WTC11 (cell line): ENCODE results near the gene RFK. TPM values are rescaled to one million over a fixed set of nuclear protein-coding genes. Genes with fewer than 3 reads are reported as not detected.

Experiments
- ATAC-seq: fragments of 200-7000 bp; cut with Tn5 transposase; 2 replicates; pipeline ENCODE4 v1.10.0; 2021; ENCODE audit warnings: mild to moderate bottlenecking, moderate library complexity
- CTCF ChIA-PET: fragments of 300-600 bp; sonication (Branson Sonifier 250); formaldehyde crosslinking; loops from one replicate; lab custom pipeline; 2021; ENCODE audit warnings: antibody characterized with exemption; lab: Charles Lee
- POLR2A ChIA-PET: fragments of 350-600 bp; sonication (Branson Sonifier 250); formaldehyde crosslinking; loops from one replicate; lab custom pipeline; 2021; ENCODE audit warnings: antibody characterized with exemption; lab: Charles Lee
- DNase-seq: peaks from one replicate; pipeline ENCODE4 v3.0.0; 2021; ENCODE audit warnings: low spot score
- H3K27ac Mint-ChIP-seq: 2 replicates; pipeline ENCODE4 v1.8.0; 2021; ENCODE audit warnings: mixed read lengths
- H3K27me3 Mint-ChIP-seq: 2 replicates; pipeline ENCODE4 v1.8.0; 2021; ENCODE audit warnings: low read depth, mild to moderate bottlenecking, moderate library complexity, mixed read lengths
- H3K36me3 Mint-ChIP-seq: 2 replicates; pipeline ENCODE4 v1.8.0; 2021; ENCODE audit warnings: mixed read lengths
- H3K4me1 Mint-ChIP-seq: 2 replicates; pipeline ENCODE4 v1.8.0; 2022; ENCODE audit warnings: mixed read lengths
- H3K4me3 Mint-ChIP-seq: 2 replicates; pipeline ENCODE4 v1.8.0; 2021; ENCODE audit warnings: mild to moderate bottlenecking, moderate library complexity, mixed read lengths
- H3K9me3 Mint-ChIP-seq: 2 replicates; pipeline ENCODE4 v1.8.0; 2021; ENCODE audit warnings: mixed read lengths
- CDX4 ChIP-seq: fragments of 250-450 bp; sonication (Bioruptor Pico); IDR thresholded peaks from 2 replicates; pipeline ENCODE4 v1.9.0; 2021; ENCODE audit warnings: moderate library complexity, mild to moderate bottlenecking, inconsistent platforms, borderline replicate concordance
- CREM ChIP-seq: sonication (generic); formaldehyde crosslinking; IDR thresholded peaks from 2 replicates; pipeline ENCODE4 v1.8.1; 2022; ENCODE audit warnings: mild to moderate bottlenecking, missing genetic modification reagents, moderate library complexity
- ESRRA ChIP-seq: sonication (generic); formaldehyde crosslinking; IDR thresholded peaks from 2 replicates; pipeline ENCODE4 v1.8.1; 2022; ENCODE audit warnings: mild to moderate bottlenecking, missing genetic modification reagents, borderline replicate concordance
- HMGA2 ChIP-seq: fragments of 250-450 bp; sonication (Bioruptor Pico); IDR thresholded peaks from 2 replicates; pipeline ENCODE4 v1.4.0; 2021; ENCODE audit warnings: mild to moderate bottlenecking, moderate library complexity
- JAZF1 ChIP-seq: fragments of 250-450 bp; sonication (Bioruptor Pico); IDR thresholded peaks from 2 replicates; pipeline ENCODE4 v1.9.0; 2021; ENCODE audit warnings: moderate library complexity, mild to moderate bottlenecking, inconsistent platforms
- MXD4 ChIP-seq: fragments of 250-450 bp; sonication (Bioruptor Pico); IDR thresholded peaks from 2 replicates; pipeline ENCODE4 v1.8.0; 2021; ENCODE audit warnings: mild to moderate bottlenecking, moderate library complexity, borderline replicate concordance
- NR2C2 ChIP-seq: sonication (generic); formaldehyde crosslinking; IDR thresholded peaks from 2 replicates; pipeline ENCODE4 v1.8.0; 2022; ENCODE audit warnings: mild to moderate bottlenecking, missing genetic modification reagents
- TCF7 ChIP-seq: sonication (generic); formaldehyde crosslinking; IDR thresholded peaks from 2 replicates; pipeline ENCODE4 v1.8.0; 2022; ENCODE audit warnings: mild to moderate bottlenecking, low read depth, missing genetic modification reagents, moderate library complexity
- ZBTB43 ChIP-seq: sonication (generic); formaldehyde crosslinking; IDR thresholded peaks from 2 replicates; pipeline ENCODE4 v1.8.1; 2023; ENCODE audit warnings: mild to moderate bottlenecking, missing genetic modification reagents
- ZNF121 ChIP-seq: sonication (generic); formaldehyde crosslinking; IDR thresholded peaks from 2 replicates; pipeline ENCODE4 v1.8.0; 2023; ENCODE audit warnings: missing genetic modification reagents
- ZNF138 ChIP-seq: sonication (generic); formaldehyde crosslinking; conservative IDR thresholded peaks from 2 replicates; pipeline ENCODE4 v1.8.1; 2022; ENCODE audit warnings: mild to moderate bottlenecking, moderate library complexity, missing genetic modification reagents
- ZNF281 ChIP-seq: sonication (generic); formaldehyde crosslinking; IDR thresholded peaks from 2 replicates; pipeline ENCODE4 v1.8.0; 2023; ENCODE audit warnings: mild to moderate bottlenecking, missing genetic modification reagents
- ZNF317 ChIP-seq: sonication (generic); formaldehyde crosslinking; IDR thresholded peaks from 2 replicates; pipeline ENCODE4 v1.8.1; 2023; ENCODE audit warnings: low read depth, mild to moderate bottlenecking, moderate library complexity, missing genetic modification reagents, borderline replicate concordance
- ZNF423 ChIP-seq: fragments of 250-450 bp; sonication (Bioruptor Pico); IDR thresholded peaks from 2 replicates; pipeline ENCODE4 v2.1.2; 2022; ENCODE audit warnings: mild to moderate bottlenecking, moderate library complexity
- ZNF671 ChIP-seq: fragments of 250-450 bp; sonication (Bioruptor Pico); IDR thresholded peaks from 2 replicates; pipeline ENCODE4 v1.8.0; 2021; ENCODE audit warnings: mild to moderate bottlenecking
- total RNA-seq: library from RNA; stranded (reverse); gene quantifications from 3 replicates; pipeline ENCODE4 v1.2.3, GENCODE V29; 2021
- TF ChIP-seq, protein P1 (sequence below): sonication (generic); formaldehyde crosslinking; IDR thresholded peaks from 2 replicates; pipeline ENCODE4 v1.8.0; 2022; ENCODE audit warnings: missing genetic modification reagents
- TF ChIP-seq, protein P2 (sequence below): fragments of 250-450 bp; sonication (Bioruptor Pico); IDR thresholded peaks from 2 replicates; pipeline ENCODE4 v1.9.0; 2021; ENCODE audit warnings: mild to moderate bottlenecking
- TF ChIP-seq, protein P3 (sequence below): sonication (generic); formaldehyde crosslinking; IDR thresholded peaks from 2 replicates; pipeline ENCODE4 v1.8.0; 2022; ENCODE audit warnings: mild to moderate bottlenecking, missing genetic modification reagents
- TF ChIP-seq, protein P4 (sequence below): sonication (generic); formaldehyde crosslinking; IDR thresholded peaks from 2 replicates; pipeline ENCODE4 v1.8.1; 2023; ENCODE audit warnings: mild to moderate bottlenecking, missing genetic modification reagents, moderate library complexity
- TF ChIP-seq, protein P5 (sequence below): sonication (generic); formaldehyde crosslinking; IDR thresholded peaks from 2 replicates; pipeline ENCODE4 v1.8.0; 2022; ENCODE audit warnings: mild to moderate bottlenecking, missing genetic modification reagents

RFK gene
- total RNA-seq, 1 experiment from 2014 or later: 14.9 TPM

GRCh38 chr9:76431601-76432000, 37.4 kb upstream of the RFK start:
- CTCF ChIA-PET: no interaction called here
- no peaks in the 10 kb centered on the region; the same call in 1 of the 2 replicates for H3K27me3 Mint-ChIP-seq
- peak; percentile 33 for DNase-seq
- POLR2A ChIA-PET: no interaction called here
- no peak overlapping the region for H3K4me3 Mint-ChIP-seq
- TF ChIP-seq ZNF317 (CRISPR knock-in tag) (no peak), NR2C2 (CRISPR knock-in tag) (no peak), CREM (CRISPR knock-in tag) (no peak), ZNF671 (no peak), ZBTB43 (CRISPR knock-in tag) (no peak), JAZF1 (CRISPR knock-in tag) (no peak), MXD4 (CRISPR knock-in tag) (no peak), ZNF138 (CRISPR knock-in tag) (no peak), ESRRA (no peak)
- TF ChIP-seq, protein P1, sequence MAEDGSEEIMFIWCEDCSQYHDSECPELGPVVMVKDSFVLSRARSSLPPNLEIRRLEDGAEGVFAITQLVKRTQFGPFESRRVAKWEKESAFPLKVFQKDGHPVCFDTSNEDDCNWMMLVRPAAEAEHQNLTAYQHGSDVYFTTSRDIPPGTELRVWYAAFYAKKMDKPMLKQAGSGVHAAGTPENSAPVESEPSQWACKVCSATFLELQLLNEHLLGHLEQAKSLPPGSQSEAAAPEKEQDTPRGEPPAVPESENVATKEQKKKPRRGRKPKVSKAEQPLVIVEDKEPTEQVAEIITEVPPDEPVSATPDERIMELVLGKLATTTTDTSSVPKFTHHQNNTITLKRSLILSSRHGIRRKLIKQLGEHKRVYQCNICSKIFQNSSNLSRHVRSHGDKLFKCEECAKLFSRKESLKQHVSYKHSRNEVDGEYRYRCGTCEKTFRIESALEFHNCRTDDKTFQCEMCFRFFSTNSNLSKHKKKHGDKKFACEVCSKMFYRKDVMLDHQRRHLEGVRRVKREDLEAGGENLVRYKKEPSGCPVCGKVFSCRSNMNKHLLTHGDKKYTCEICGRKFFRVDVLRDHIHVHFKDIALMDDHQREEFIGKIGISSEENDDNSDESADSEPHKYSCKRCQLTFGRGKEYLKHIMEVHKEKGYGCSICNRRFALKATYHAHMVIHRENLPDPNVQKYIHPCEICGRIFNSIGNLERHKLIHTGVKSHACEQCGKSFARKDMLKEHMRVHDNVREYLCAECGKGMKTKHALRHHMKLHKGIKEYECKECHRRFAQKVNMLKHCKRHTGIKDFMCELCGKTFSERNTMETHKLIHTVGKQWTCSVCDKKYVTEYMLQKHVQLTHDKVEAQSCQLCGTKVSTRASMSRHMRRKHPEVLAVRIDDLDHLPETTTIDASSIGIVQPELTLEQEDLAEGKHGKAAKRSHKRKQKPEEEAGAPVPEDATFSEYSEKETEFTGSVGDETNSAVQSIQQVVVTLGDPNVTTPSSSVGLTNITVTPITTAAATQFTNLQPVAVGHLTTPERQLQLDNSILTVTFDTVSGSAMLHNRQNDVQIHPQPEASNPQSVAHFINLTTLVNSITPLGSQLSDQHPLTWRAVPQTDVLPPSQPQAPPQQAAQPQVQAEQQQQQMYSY (CRISPR knock-in tag): no peak
- TF ChIP-seq, protein P2, sequence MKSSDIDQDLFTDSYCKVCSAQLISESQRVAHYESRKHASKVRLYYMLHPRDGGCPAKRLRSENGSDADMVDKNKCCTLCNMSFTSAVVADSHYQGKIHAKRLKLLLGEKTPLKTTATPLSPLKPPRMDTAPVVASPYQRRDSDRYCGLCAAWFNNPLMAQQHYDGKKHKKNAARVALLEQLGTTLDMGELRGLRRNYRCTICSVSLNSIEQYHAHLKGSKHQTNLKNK: no peak
- TF ChIP-seq, protein P3, sequence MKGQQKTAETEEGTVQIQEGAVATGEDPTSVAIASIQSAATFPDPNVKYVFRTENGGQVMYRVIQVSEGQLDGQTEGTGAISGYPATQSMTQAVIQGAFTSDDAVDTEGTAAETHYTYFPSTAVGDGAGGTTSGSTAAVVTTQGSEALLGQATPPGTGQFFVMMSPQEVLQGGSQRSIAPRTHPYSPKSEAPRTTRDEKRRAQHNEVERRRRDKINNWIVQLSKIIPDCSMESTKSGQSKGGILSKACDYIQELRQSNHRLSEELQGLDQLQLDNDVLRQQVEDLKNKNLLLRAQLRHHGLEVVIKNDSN (CRISPR knock-in tag): no peak
- TF ChIP-seq, protein P4, sequence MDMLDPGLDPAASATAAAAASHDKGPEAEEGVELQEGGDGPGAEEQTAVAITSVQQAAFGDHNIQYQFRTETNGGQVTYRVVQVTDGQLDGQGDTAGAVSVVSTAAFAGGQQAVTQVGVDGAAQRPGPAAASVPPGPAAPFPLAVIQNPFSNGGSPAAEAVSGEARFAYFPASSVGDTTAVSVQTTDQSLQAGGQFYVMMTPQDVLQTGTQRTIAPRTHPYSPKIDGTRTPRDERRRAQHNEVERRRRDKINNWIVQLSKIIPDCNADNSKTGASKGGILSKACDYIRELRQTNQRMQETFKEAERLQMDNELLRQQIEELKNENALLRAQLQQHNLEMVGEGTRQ (CRISPR knock-in tag): no peak
- TF ChIP-seq, all 79 proteins: peak for 0
- H3K27ac Mint-ChIP-seq: no peak overlapping the region
- ATAC-seq: peak; percentile 83
- no peaks in the 10 kb centered on the region for H3K36me3 Mint-ChIP-seq
- peaks cover 13% of the 10 kb centered on the region for H3K9me3 Mint-ChIP-seq
- peaks cover 17% of the 10 kb centered on the region for H3K4me1 Mint-ChIP-seq

GRCh38 chr9:76426807-76427419, 32.7 kb upstream of the RFK start:
- no peak for ATAC-seq
- Mint-ChIP-seq H3K27ac (no peak overlapping the region), H3K4me1 (peaks cover 12% of the 10 kb centered on the region), H3K36me3 (no peaks in the 10 kb centered on the region), H3K9me3 (no peaks in the 10 kb centered on the region), H3K4me3 (no peak overlapping the region), H3K27me3 (no peaks in the 10 kb centered on the region)
- no peak for TF ChIP-seq HMGA2 (CRISPR knock-in tag)
- TF ChIP-seq, protein P5, sequence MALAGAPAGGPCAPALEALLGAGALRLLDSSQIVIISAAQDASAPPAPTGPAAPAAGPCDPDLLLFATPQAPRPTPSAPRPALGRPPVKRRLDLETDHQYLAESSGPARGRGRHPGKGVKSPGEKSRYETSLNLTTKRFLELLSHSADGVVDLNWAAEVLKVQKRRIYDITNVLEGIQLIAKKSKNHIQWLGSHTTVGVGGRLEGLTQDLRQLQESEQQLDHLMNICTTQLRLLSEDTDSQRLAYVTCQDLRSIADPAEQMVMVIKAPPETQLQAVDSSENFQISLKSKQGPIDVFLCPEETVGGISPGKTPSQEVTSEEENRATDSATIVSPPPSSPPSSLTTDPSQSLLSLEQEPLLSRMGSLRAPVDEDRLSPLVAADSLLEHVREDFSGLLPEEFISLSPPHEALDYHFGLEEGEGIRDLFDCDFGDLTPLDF (CRISPR knock-in tag): no peak
- TF ChIP-seq ZNF423 (CRISPR knock-in tag): no peak
- peak; percentile 39; the same call in 1 of the 2 replicates for TF ChIP-seq ZNF121 (CRISPR knock-in tag)
- TF ChIP-seq CDX4: no peak
- TF ChIP-seq ZNF281 (CRISPR knock-in tag): no peak
- no peak for TF ChIP-seq TCF7 (CRISPR knock-in tag)
- POLR2A ChIA-PET: no interaction called here
- DNase-seq: no peak
- CTCF ChIA-PET: no interaction called here
